Activated CD4-positive, CD25-positive, alpha-beta regulatory T cell (primary cell): ENCODE results near the gene FAAP100.
A peak's percentile ranks its signal among the peaks of the same experiment; 100 is the strongest.

Source experiments
- DNase-seq, 4 experiments: peaks; one replicate each; lab custom pipeline; 2025; lab: John Stamatoyannopoulos, UW

The FAAP100 gene

DNA sequence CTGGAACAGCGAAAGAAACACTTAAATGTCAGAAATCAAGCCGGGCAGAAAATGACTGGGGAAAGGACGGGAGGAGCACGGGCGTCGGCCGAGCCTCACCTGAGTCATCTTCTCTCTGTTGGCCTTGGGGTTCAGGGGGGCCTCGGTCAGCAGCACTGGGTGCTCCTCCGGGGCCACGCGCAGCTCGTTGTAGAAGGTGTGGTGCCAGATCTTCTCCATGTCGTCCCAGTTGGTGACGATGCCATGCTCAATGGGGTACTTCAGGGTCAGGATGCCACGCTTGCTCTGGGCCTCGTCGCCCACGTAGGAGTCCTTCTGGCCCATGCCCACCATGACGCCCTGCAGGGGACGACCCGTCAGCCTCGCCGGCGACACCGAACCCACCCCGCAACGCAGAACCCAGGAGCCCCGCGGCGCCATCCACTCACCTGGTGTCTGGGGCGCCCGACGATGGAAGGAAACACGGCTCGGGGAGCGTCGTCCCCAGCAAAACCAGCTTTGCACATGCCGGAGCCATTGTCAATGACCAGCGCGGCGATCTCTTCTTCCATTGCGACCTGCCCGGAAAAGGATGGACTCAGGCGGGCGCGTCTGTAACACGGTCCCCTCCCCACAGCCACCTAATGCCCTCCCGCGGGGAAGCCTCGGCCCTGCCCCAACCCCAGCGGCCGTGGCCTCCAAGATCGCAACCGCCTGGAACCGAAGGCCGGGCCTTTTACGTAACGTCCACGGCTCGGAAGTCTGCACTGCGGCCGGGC lies 40.2 kb downstream of the FAAP100 start:
- DNase-seq, result no peak

DNA sequence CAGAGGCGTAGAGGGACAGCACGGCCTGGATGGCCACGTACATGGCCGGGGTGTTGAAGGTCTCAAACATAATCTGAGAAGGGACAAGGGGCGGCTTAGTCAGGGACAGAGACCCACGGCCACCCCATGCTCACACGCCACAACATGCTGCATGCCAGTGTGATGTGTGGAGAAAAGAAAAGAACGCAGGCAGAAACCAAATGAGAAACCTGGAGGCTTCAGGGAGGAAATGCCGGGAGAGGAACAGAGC lies 40.7 kb downstream of the FAAP100 start:
- no peak for DNase-seq

DNA sequence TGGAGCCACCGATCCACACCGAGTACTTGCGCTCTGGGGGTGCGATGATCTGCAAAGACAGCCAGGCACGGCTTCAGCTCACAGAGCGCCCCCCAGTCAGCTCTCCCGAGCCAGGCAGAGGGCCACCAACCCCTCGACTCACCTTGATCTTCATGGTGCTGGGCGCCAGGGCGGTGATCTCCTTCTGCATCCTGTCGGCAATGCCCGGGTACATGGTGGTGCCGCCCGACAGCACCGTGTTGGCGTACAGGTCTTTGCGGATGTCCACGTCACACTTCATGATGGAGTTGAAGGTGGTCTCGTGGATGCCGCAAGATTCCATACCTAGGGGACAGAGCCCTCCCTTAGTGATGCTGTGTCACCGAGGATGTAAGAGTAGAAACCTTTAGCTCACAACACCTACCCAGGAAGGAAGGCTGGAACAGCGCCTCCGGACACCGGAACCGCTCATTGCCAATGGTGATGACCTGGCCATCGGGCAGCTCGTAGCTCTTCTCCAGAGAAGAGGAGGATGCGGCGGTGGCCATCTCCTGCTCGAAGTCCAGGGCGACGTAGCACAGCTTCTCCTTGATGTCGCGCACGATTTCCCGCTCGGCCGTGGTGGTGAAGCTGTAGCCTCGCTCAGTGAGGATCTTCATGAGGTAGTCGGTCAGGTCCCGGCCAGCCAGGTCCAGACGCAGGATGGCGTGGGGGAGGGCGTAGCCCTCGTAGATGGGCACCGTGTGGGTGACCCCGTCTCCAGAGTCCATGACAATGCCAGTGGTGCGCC lies 41.2 kb downstream of the FAAP100 start:
- DNase-seq, result peak in 1 of 4 experiments; percentile 42

DNA sequence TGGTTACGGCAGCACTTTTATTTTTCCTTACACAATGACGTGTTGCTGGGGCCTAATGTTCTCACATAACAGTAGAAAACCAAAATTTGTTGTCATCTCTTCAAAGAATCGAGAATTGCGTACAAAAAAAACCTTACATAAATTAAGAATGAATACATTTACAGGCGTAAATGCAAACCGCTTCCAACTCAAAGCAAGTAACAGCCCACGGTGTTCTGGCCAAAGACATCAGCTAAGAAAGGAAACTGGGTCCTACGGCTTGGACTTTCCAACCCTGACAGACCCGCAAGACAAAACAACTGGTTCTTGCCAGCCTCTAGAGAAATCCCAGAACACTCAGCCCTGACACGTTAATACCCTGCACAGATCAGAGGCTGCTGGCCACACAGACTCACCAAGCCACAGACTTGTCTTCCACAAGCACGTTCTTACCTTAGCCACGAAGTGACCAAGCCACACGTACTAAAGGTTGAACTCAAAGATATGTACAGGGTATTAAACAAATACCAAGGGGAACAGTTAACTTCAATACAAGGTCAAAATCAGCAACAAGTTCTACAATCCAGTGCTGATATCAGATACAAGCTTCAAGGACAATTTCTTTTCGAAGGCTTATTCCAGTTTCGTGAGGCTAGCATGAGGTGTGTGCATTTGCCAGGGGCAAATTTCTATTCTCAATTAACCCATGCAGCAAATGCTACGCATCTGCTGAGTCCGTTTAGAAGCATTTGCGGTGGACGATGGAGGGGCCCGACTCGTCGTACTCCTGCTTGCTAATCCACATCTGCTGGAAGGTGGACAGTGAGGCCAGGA lies 42.0 kb downstream of the FAAP100 start:
- DNase-seq, result no peak

DNA sequence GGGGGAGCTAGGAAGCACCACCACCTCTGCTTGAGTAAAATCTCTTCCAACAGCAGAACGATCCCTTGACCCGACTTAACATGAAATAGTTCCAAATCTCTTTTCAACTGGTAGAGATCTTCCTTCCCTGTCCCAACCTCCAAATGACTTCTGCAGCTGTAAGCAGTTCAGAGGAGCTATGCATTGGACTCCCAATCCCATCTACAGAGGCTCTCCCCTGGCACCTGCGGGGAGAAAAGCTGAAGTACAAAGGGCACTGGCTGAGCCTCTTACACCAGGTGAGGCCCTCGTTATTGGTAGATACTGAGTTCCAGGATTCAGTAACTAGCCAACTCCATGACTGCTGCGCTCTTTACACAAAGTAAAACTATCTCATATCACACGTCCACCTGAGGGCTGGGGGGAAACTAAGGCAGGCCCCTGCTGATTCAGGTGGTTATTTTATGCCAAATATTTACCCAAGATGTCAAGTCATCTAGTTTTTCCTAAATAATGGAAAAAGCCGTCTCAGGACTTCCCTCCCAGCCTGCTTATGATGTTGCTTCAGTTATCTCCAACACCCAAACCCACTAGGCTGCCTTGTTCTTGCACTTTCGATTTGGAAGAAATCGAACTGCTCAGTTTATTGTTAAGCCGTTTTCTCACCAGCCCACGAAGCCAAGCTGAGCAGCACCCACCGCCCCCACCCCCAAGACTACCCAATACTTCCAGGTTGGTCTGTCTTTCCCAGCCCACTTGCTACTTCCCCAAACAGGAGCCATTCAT lies 42.8 kb downstream of the FAAP100 start:
- no peak for DNase-seq

DNA sequence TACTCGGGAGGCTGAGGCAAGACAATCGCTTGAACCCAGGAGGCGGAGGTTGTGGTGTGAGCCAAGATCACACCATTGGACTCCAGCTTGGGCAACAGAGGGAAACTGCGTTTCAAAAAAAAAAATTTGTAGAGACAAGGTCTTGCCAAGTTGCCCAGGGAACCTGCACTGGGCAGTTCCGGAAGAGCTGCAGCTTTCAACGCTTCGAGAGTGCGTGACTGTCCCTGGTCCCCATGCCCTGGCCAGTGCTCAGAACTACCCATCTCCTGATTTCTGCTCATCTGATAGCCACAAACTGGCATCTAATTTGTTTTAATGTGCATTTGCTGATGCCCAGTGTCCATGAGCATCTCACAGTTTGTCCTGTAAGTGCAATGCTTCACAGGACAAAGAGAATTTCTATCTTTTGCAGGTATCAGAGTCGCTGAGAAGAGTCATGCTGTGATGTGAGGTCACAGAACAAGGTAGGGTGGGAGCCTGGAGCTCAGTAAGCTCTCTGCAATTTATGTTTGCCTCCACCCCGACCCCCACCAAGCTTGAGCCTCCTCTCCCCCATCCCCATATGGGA lies 43.4 kb downstream of the FAAP100 start:
- no peak for DNase-seq

DNA sequence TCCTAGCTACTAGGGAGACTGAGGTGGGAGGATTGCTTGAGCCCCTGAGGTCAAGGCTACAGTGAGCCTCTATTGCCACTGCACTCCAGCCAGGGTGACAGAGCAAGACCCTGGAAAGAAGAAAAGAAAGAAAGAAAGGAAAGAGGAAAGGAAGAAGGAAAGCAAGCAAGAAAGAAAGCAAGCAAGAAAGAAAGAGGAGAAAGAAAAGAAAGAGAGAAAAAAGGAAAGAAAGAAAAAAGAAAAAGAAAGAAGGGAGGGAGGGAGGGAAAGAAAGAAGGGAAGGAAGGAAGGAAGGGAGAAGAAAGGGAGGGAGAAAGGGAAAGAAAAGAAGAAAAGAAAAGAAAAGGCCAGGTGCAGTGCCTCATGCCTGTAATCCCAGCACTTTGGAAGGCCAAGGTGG lies 48.5 kb downstream of the FAAP100 start:
- DNase-seq, result no peak

DNA sequence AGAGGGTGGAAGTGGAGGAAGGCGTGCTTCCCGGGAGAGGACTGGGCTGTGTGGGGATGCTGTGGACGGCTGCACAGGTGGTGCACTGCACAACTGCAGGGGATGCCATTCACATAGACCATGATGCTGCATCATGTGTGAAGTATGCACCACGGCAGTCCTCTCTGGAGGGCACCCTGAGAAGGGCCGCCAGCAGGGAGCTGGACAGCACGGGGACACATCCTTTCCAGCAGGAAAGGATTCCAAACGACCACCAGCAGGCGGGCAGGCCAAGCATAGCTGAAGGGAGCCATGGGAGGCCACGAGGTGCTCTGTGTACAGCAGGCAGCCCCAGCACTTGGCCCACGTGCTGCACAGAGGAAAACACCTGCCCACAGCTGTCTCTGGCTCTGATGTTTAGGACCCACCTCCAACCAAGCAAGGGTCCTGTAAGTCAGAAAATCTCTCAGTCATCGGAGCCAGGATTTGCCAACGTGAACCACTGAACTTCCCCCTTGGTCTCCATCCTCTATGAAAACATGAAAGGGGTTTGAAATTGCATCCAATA lies 49.6 kb downstream of the FAAP100 start:
- no peak for DNase-seq

DNA sequence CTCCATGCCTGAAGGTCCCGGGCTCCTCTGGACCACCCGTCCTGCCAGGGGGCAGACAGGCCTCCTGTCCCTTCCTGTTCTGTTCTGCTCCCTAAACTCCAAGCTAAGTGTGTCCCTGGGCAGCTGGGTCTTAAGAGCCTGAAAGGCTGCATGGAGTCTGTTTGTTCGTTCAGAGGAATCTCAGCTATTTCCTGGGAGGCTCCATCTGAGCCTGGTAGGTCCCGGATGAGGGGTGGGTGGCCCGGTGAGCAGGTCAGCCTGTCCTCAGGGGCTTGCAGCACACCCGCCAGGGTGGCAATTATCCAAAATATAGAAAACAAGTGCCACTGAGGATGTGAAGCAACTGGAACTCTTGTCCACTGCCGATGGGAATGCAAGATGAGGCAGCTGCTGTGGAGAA lies 52.1 kb downstream of the FAAP100 start:
- DNase-seq, result no peak

DNA sequence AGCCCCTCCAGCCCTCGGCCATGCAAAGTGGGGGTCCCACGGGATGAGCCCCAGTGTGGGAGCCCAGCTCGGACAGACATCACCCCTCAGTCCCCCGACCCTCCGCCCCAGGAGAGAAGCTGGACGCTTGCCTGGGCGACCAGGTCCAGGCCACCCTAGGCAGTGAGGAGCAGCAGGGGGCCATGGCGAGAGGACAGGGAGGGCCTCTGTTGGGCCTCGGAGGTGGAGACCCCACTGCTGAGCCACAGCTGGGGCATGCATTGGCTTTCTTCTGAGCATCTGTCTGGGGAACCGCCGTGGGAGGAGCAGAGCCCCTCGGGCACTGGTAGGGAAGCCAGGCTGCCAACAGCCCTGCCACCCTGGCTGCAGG lies 52.6 kb downstream of the FAAP100 start:
- no peak for DNase-seq

DNA sequence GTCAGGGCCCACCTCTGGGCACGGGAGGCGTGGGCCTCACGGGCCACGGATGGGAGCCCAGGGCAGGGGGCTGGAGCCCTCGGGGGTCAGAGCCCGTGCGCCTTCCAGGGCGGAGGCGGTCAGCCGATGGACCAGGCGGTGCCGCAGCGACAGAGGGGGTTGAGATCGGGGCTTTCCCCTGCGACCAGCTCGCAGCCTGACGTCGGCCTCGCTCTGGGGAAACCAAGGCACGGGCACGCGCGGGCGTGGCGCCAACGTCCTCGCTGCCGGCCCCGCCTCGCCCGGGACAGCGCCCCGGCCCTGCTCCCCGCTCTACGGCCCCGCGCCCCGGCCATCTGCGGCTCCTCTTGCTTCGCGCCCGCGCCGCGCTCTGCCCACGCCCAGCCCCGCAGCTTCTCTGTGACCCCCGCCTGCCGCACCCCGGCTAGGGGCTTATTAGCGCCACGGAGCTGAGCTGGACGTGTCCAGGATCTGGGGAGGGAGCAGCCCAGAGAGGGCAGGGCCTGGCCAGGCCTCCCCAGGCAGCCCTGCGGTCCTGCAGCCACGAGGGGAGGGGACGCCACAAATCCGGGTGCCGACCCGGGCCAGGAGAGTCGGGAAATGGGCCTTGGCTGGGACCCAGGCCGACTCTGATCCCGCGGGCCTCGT lies 53.1 kb downstream of the FAAP100 start:
- DNase-seq, result no peak

DNA sequence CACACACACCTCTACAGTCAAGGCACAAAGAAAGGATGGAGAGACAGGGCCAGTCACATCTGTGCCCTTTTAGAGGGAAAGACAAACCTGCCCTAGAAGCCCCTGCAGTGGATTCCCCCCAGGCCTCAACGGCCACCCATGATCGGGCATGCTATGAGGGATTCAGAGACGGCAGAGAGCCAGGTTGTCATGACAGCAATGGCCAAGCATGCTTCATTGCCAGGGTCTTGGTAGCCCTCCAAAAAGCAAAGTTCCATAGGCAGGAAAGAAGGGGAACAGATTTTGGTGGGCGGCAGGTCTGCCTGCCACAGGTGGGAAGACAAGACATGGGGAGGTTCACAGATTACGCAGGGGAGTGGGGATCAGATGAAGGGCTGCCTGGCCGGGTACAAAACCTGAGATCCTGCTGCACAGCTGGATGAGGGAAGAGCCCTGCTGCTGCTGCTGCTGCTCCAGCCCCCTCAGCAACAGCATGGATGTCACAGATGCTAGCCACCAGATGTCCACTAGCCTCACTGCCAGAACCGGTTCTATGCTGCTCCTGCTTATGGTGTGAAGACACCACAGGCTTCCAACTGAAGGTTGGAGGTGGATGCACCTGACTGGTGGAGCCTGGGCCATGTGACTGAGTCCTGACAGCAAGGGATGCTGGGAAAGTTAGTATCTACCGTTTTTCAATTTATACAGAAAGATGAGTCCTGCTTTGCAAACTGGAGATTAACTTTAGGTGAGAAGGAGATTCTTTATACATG lies 57.4 kb downstream of the FAAP100 start:
- no peak for DNase-seq

DNA sequence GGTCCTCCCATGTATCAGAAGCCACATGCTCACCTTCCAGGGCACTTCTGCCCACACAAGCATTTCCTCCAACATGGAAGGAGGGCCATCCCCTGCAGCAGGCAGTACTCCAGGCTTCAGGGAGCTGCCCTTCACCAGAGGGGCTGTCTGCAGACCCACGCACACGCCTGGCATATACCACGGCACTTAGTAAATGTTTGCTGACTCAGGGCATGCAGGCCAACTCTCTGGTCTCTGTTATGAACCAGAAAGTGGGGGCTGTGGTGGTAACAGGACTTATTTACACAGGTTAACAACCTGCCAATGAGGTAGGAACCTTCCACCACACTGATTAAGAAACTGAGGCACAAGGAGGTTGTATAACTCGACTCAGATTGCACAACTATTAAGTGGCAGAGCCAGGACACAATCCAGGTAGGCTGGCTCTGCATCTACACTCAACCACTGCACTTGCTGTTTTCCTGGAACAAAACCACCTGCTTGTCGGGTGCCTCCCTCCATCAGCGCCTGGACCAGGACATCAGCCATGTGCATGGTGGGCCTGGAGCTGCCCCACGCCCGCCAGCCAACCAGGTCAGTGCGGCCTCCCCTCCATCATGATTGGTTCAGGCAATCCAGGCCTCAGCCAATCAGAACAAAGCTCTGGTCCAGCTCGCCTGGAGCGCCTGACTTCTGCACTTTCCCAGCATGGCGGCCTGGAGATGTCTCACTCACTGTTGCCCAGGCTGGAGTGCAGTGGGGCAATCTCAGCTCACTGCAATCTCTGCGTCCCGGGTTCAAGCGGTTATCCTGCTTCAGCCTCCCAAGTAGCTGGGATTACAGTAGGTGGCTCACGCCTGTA lies 58.7 kb downstream of the FAAP100 start:
- DNase-seq, result no peak

DNA sequence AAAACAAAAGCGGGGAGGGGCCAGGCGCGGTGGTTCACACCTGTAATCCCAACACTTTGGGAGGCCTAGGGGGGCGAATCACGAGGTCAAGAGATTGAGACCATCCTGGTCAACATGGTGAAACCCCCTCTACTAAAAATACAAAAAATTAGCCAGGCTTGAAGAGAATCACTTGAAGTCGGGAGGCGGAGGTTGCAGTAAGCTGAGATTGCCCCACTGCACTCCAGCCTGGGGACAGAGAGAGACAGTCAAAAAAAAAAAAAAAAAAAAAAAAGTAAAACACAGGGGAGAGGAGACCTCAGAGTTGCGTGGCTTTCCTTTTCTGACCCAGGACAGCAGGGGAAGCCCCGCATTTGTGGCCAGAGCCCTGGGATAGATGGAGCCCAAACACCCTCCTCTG lies 59.4 kb downstream of the FAAP100 start:
- DNase-seq, result no peak

DNA sequence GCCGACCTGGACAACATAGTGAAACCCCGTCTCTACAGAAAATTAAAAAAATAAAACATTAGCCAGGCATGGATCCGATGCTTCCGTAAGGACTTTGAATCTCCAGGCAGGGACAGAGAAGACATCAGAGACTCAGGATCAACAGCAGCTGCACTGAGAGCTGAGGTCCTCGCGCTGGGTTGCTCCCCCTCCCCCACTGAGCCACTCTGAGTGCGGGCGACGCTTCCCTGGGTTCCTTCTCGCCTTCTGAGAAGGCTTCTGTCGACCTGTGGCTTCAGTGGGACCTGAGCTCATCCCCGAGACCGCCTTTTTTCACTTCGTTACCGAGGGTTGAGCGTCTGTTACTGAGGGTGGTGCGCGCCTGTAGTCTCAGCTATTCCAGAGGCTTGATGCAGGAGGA lies 60.0 kb downstream of the FAAP100 start:
- no peak for DNase-seq

DNA sequence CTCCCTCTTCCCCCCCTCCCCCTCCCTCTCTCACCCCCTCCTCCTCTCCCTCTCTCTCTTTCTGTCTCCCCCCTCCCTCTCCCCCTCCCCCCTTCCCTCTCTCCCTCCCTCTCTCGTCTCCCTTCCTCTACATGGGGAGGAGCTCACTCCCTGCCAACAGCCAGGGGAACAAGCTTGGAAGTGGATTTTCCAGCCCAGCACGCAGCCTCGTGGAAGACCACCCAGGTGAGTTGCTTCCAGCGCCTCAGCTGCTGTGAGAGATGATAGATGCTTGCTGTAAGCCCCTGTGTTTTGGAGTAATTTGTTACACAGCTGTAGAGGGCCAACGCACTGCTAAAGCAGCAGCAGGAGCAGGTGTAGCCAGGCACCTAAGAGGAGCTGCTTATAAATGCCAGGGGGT lies 60.4 kb downstream of the FAAP100 start:
- DNase-seq, result no peak

DNA sequence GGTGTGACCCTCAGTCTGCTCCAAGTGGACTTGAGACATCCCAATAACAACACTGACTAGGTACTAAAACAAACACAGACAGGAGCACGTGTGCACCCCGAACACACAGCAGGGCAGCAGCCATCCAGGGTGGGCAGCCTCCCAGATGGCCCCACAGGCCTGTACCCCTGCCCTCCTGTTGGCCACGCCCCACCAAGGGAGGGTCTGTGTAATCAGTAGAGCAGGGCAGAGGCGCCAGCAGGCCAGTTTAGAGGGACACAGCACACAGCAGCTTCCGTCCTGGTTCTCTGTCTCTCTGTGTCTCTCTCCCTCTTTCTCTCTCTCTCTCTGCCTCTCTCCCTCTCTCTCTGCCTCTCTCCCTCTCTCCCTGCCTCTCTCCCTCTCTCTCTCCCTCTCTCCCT lies 61.0 kb downstream of the FAAP100 start:
- DNase-seq, result no peak

DNA sequence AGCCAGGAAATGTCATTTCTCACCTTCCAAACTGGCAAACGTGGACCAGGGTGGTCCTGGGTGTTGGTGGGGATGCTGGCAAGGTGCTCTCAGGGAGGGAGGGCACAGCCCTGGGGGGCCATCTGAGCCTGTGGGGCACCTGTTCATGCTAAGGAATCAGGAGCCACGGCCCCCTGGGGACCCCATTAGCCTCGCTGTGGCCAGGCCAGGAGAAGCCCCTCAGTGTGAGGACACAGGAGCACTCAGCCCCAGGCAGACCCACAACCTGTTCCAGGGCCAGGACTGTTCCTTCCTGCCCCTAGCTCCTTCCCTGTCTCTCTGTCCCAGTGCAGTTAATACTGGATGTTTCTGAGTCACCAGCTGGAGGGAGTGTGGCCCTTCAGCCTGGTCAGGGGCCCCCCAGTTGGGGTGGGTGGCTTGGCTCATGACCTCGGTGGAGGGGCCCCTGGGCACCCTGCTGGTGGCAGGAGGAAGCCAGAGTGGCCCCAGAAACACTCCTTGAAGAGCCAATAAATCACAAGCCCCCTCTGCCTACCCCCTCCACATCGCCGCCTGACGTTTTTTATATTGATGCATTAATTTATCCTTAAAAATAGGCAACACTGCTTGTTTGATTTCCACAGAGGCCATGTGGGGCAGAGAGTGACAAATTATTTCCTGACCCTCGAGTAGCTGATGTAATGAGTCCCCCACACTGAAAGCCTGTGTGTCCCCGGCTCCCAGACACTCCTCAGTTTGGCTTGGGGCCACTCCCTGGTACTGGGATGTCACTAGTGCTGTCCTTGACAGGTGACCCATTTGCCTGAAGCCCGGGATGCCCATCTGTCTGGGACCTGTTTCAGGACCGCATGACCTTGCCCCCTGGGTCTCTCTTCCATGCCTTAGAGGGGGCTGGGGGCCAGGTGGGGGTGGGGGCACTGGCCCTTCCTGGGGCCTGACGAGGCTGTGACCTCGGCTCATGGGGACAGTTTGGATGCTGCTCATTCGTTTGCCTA lies 61.9 kb downstream of the FAAP100 start:
- no peak for DNase-seq
